SK-N-SH treated with all-trans-retinoic acid at 6 μM for 48 hours (cell line): ENCODE data around the gene SRD5A3.

Source experiments
- BACH2 ChIP-seq: fragments of 250-450 bp; sonication (Bioruptor Pico); IDR thresholded peaks from 2 replicates; pipeline ENCODE4 v1.9.0; 2021; ENCODE audit warnings: mild to moderate bottlenecking, borderline replicate concordance
- CSDC2 ChIP-seq: fragments of 250-450 bp; sonication (Bioruptor Pico); IDR thresholded peaks from 2 replicates; pipeline ENCODE4 v1.5.0; 2020; ENCODE audit warnings: mild to moderate bottlenecking, moderate library complexity
- ISL1 ChIP-seq: fragments of 250-450 bp; sonication (Bioruptor Pico); IDR thresholded peaks from 2 replicates; pipeline ENCODE4 v2.1.2; 2022; ENCODE audit warnings: mild to moderate bottlenecking, moderate library complexity
- OSR1 ChIP-seq: fragments of 250-450 bp; sonication (Bioruptor Pico); IDR thresholded peaks from 2 replicates; pipeline ENCODE4 v1.8.0; 2022; ENCODE audit warnings: moderate library complexity, mild to moderate bottlenecking, inconsistent platforms
- RARB ChIP-seq: fragments of 250-450 bp; sonication (Bioruptor Pico); IDR thresholded peaks from 2 replicates; pipeline ENCODE4 v1.8.0; 2021; ENCODE audit warnings: mild to moderate bottlenecking, moderate library complexity
- TCF4 ChIP-seq: fragments of 250-450 bp; sonication (Bioruptor Pico); IDR thresholded peaks from 2 replicates; pipeline ENCODE4 v1.8.0; 2021; ENCODE audit warnings: mild to moderate bottlenecking, moderate library complexity, borderline replicate concordance
- TOX ChIP-seq: fragments of 250-450 bp; sonication (Bioruptor Pico); IDR thresholded peaks from 2 replicates; pipeline ENCODE4 v1.8.0; 2021; ENCODE audit warnings: mild to moderate bottlenecking, moderate library complexity, borderline replicate concordance
- ZC3H10 ChIP-seq: fragments of 250-450 bp; sonication (Bioruptor Pico); IDR thresholded peaks from 2 replicates; pipeline ENCODE4 v1.5.1; 2021; ENCODE audit warnings: mild to moderate bottlenecking, moderate library complexity
- ZFP3 ChIP-seq: fragments of 250-450 bp; sonication (Bioruptor Pico); IDR thresholded peaks from 2 replicates; pipeline ENCODE4 v1.5.0; 2020; ENCODE audit warnings: mild to moderate bottlenecking, moderate library complexity
- ZFP30 ChIP-seq: fragments of 450-650 bp; formaldehyde crosslinking; IDR thresholded peaks from 2 replicates; pipeline ENCODE4 v1.5.0; 2022; ENCODE audit warnings: mild to moderate bottlenecking, moderate library complexity
- ZNF70 ChIP-seq: fragments of 450-650 bp; formaldehyde crosslinking; IDR thresholded peaks from 2 replicates; pipeline ENCODE4 v1.5.0; 2020; ENCODE audit warnings: mild to moderate bottlenecking, moderate library complexity
- TF ChIP-seq, protein P1 (sequence below): fragments of 250-450 bp; sonication (Bioruptor Pico); IDR thresholded peaks from 2 replicates; pipeline ENCODE4 v1.8.0; 2020; ENCODE audit warnings: mild to moderate bottlenecking, moderate library complexity, borderline replicate concordance
- TF ChIP-seq, protein P2 (sequence below): fragments of 250-450 bp; sonication (Bioruptor Pico); IDR thresholded peaks from 2 replicates; pipeline ENCODE4 v1.8.0; 2021; ENCODE audit warnings: low read depth, mild to moderate bottlenecking, moderate library complexity, borderline replicate concordance

DNA sequence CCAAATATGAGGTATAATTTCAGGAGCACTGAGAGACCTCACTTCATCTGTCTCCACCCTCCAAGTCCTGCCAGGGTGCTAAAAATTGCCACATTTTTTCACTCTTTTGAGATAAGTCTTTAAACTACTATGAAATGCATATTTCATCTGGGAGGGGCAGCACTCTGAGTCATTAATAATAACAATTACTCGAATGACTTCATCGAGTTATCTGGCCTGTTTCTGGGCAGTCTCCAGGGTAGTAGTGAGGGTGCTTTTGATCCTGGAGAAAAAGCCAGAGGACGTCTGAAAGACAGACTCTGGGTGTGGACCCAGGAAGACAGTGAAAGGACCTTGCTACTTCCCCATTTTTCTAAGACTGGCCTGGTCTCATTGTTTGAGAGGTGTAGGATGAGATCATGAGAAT lies 42.3 kb upstream of the SRD5A3 start:
- TF ChIP-seq TOX (CRISPR knock-in tag) (no peak), ZFP3 (CRISPR knock-in tag) (no peak), BACH2 (CRISPR knock-in tag) (no peak), RARB (no peak), ZC3H10 (CRISPR knock-in tag) (no peak), TCF4 (CRISPR knock-in tag) (no peak), ZFP30 (CRISPR knock-in tag) (no peak), ZNF70 (CRISPR knock-in tag) (no peak), ISL1 (CRISPR knock-in tag) (peak; percentile 50), CSDC2 (CRISPR knock-in tag) (no peak), OSR1 (CRISPR knock-in tag) (no peak)
- TF ChIP-seq, protein P1, sequence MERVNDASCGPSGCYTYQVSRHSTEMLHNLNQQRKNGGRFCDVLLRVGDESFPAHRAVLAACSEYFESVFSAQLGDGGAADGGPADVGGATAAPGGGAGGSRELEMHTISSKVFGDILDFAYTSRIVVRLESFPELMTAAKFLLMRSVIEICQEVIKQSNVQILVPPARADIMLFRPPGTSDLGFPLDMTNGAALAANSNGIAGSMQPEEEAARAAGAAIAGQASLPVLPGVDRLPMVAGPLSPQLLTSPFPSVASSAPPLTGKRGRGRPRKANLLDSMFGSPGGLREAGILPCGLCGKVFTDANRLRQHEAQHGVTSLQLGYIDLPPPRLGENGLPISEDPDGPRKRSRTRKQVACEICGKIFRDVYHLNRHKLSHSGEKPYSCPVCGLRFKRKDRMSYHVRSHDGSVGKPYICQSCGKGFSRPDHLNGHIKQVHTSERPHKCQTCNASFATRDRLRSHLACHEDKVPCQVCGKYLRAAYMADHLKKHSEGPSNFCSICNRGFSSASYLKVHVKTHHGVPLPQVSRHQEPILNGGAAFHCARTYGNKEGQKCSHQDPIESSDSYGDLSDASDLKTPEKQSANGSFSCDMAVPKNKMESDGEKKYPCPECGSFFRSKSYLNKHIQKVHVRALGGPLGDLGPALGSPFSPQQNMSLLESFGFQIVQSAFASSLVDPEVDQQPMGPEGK = no peak
- TF ChIP-seq, protein P2, sequence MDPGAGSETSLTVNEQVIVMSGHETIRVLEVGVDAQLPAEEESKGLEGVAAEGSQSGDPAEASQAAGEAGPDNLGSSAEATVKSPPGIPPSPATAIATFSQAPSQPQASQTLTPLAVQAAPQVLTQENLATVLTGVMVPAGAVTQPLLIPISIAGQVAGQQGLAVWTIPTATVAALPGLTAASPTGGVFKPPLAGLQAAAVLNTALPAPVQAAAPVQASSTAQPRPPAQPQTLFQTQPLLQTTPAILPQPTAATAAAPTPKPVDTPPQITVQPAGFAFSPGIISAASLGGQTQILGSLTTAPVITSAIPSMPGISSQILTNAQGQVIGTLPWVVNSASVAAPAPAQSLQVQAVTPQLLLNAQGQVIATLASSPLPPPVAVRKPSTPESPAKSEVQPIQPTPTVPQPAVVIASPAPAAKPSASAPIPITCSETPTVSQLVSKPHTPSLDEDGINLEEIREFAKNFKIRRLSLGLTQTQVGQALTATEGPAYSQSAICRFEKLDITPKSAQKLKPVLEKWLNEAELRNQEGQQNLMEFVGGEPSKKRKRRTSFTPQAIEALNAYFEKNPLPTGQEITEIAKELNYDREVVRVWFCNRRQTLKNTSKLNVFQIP (CRISPR knock-in tag) = no peak
